ENCODE results near the gene GPR158. TPM values are rescaled to one million over a fixed set of nuclear protein-coding genes. Genes with fewer than 3 reads are reported as not detected.
A peak's percentile ranks its signal among the peaks of the same experiment; 100 is the strongest.

Gene GPR158
- total RNA-seq, 1 donor: 0.43 TPM

DNA sequence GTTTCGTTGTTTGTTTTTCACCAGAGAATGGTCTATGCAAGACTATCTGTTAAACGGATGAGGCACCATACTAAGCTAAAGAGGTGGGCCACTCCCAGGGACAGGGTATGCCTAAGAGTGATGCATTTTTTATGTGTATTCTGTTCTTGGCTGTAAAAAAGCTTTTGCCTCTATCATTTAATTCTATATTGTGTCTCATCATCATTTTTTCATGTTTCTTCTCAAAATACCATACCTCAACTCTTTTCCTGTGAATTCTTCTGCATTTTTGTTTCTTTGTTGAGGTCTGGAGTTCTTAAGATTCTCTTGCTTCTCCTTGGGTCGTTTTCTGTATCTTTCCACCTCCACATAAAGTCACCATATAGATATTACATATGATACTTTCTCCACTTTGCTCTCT is 357.4 kb downstream of the GPR158 start:
- TF ChIP-seq CTCF (IDR thresholded peaks at IDR 0.05; ENCODE audit: insufficient read depth, low read depth, low read length): no peak
- DNase-seq (ENCODE audit: low read depth): no peak
- no peak overlapping the region for H3K4me3 ChIP-seq (ENCODE audit: low read depth, low read length)

- DNase-seq (ENCODE audit: low read depth): no peak
- TF ChIP-seq CTCF (IDR thresholded peaks at IDR 0.05; ENCODE audit: insufficient read depth, low read depth, low read length): no peak
- H3K4me3 ChIP-seq (ENCODE audit: low read depth, low read length): no peak overlapping the region
Observed at GRCh38 chr10:25536027-25536426, 361.2 kb downstream of the GPR158 start.

GRCh38 chr10:25547382-25547781 is 372.6 kb downstream of the GPR158 start:
- TF ChIP-seq CTCF (IDR thresholded peaks at IDR 0.05; ENCODE audit: insufficient read depth, low read depth, low read length): no peak
- DNase-seq (ENCODE audit: low read depth): no peak
- H3K4me3 ChIP-seq (ENCODE audit: low read depth, low read length): no peak overlapping the region

- no peak overlapping the region for H3K4me3 ChIP-seq (ENCODE audit: low read depth, low read length)
- DNase-seq (ENCODE audit: low read depth): no peak
- TF ChIP-seq CTCF (IDR thresholded peaks at IDR 0.05; ENCODE audit: insufficient read depth, low read depth, low read length): no peak
Observed at GRCh38 chr10:25552283-25552919, 377.6 kb downstream of the GPR158 start.

DNA sequence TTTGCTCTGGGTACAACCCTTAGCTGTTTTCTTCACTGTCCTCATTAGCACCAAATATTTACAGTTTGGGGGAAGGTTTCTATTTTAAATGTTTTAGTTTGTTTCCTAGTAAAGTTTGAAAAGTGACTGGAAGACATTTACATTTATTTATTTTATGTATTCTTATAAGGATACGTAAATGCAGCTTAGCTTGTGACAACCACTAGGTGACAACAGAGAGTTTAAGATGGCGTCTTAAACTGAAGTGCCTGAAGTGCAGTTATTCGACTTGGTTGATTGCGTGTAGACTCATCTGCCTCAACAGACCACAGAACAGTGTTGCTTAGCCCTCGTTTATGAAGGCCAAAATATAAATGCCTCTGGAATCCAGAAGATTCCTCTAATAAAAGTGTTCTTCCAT is 381.1 kb downstream of the GPR158 start:
- no peak for DNase-seq (ENCODE audit: low read depth)
- TF ChIP-seq CTCF (IDR thresholded peaks at IDR 0.05; ENCODE audit: insufficient read depth, low read depth, low read length): no peak
- no peak overlapping the region for H3K4me3 ChIP-seq (ENCODE audit: low read depth, low read length)

- peak; percentile 80 for DNase-seq (ENCODE audit: low read depth)
- TF ChIP-seq CTCF (IDR thresholded peaks at IDR 0.05; ENCODE audit: insufficient read depth, low read depth, low read length): no peak
- no peak overlapping the region for H3K4me3 ChIP-seq (ENCODE audit: low read depth, low read length)
Observed at GRCh38 chr10:25556457-25556856, 381.7 kb downstream of the GPR158 start.

DNA sequence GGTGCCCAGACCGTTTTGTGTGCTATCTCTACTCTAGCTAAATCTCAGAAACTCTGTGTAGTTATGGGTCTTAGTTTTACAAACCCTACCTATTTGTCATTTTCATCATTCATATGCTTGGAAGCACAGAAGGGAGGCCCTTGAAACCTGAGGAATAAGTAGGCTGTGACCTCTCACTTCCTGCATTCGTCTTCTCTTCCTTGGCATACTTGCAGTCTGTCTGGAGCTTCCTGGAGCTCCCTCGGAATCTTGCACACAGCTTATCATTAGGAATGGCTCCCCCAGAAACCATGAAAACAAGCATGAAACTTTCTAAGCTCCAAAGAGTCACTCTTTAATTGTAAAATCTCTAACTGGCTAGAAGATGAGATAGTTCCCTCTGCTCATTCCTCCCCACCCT is 382.3 kb downstream of the GPR158 start:
- no peak overlapping the region for H3K4me3 ChIP-seq (ENCODE audit: low read depth, low read length)
- TF ChIP-seq CTCF (IDR thresholded peaks at IDR 0.05; ENCODE audit: insufficient read depth, low read depth, low read length): no peak
- DNase-seq (ENCODE audit: low read depth): peak; percentile 6

Measured in fibroblast of villous mesenchyme (primary cell).